BE2C (cell line): ENCODE results near the gene S100A16.
A peak's percentile ranks its signal among the peaks of the same experiment; 100 is the strongest.

Experiments used
- DNase-seq: peaks from one replicate; pipeline ENCODE4 v3.0.0-alpha.2; 2020
- H3K27me3 ChIP-seq: fragments of 250-450 bp; sonication (Bioruptor Pico); 2 replicates; pipeline ENCODE4 v1.5.1; 2020; ENCODE audit warnings: mild to moderate bottlenecking
- H3K36me3 ChIP-seq: fragments of 250-450 bp; sonication (Bioruptor Pico); 2 replicates; pipeline ENCODE4 v1.5.1; 2020; ENCODE audit warnings: mild to moderate bottlenecking
- H3K4me1 ChIP-seq: fragments of 250-450 bp; sonication (Bioruptor Pico); 2 replicates; pipeline ENCODE4 v1.5.1; 2020
- H3K4me3 ChIP-seq: 2 replicates; pipeline ENCODE4 v1.5.1; 2011; ENCODE audit warnings: low read depth, low read length
- H3K9me3 ChIP-seq: fragments of 250-450 bp; sonication (Bioruptor Pico); 2 replicates; pipeline ENCODE4 v1.5.1; 2020
- CTCF ChIP-seq: IDR thresholded peaks from 2 replicates; pipeline ENCODE4 v1.5.1; 2012; ENCODE audit warnings: mild to moderate bottlenecking, low read depth, low read length

Gene S100A16

GRCh38 chr1:153606194-153606593, 6.7 kb downstream of the S100A16 start:
- Histone ChIP-seq H3K9me3 (no peaks in the 10 kb centered on the region), H3K4me1 (peaks cover 19% of the 10 kb centered on the region), H3K4me3 (no peak overlapping the region), H3K36me3 (no peaks in the 10 kb centered on the region), H3K27me3 (no peaks in the 10 kb centered on the region)
- TF ChIP-seq CTCF, result no peak
- no peak for DNase-seq

- Histone ChIP-seq H3K36me3 (no peaks in the 10 kb centered on the region), H3K9me3 (no peaks in the 10 kb centered on the region), H3K4me3 (no peak overlapping the region), H3K27me3 (no peaks in the 10 kb centered on the region), H3K4me1 (peaks cover 4% of the 10 kb centered on the region; the same call in 1 of the 2 replicates)
- DNase-seq, result no peak
- TF ChIP-seq CTCF, result no peak
These were observed 10.2 kb downstream of the S100A16 start for GRCh38 chr1:153602749-153603148.

- no peaks in the 10 kb centered on the region for H3K9me3 ChIP-seq
- no peak for DNase-seq
- no peak for TF ChIP-seq CTCF
- H3K27me3 ChIP-seq, result no peaks in the 10 kb centered on the region
- no peaks in the 10 kb centered on the region for H3K36me3 ChIP-seq
- peaks cover 4% of the 10 kb centered on the region; the same call in 1 of the 2 replicates for H3K4me1 ChIP-seq
- H3K4me3 ChIP-seq, result no peak overlapping the region
These were observed 13.1 kb downstream of the S100A16 start for GRCh38 chr1:153599847-153600246.

GRCh38 chr1:153598309-153599172, 14.4 kb downstream of the S100A16 start:
- H3K4me3 ChIP-seq, result no peak overlapping the region
- no peaks in the 10 kb centered on the region for H3K27me3 ChIP-seq
- DNase-seq, result peak; percentile 35
- TF ChIP-seq CTCF, result no peak
- H3K36me3 ChIP-seq, result no peaks in the 10 kb centered on the region
- H3K4me1 ChIP-seq, result peaks cover 4% of the 10 kb centered on the region; the same call in 1 of the 2 replicates
- H3K9me3 ChIP-seq, result no peaks in the 10 kb centered on the region

- no peaks in the 10 kb centered on the region for H3K9me3 ChIP-seq
- no peaks in the 10 kb centered on the region for H3K27me3 ChIP-seq
- peaks cover 4% of the 10 kb centered on the region; the same call in 1 of the 2 replicates for H3K4me1 ChIP-seq
- no peak overlapping the region for H3K4me3 ChIP-seq
- no peaks in the 10 kb centered on the region for H3K36me3 ChIP-seq
- TF ChIP-seq CTCF, result no peak
- no peak for DNase-seq
These were observed 15.7 kb downstream of the S100A16 start for GRCh38 chr1:153597206-153597605.

- Histone ChIP-seq H3K27me3 (no peaks in the 10 kb centered on the region), H3K9me3 (no peaks in the 10 kb centered on the region), H3K4me1 (peaks cover 1% of the 10 kb centered on the region; the same call in 1 of the 2 replicates), H3K36me3 (no peaks in the 10 kb centered on the region), H3K4me3 (no peak overlapping the region)
- TF ChIP-seq CTCF, result no peak
- no peak for DNase-seq
These were observed 20.2 kb downstream of the S100A16 start for GRCh38 chr1:153592748-153593147.
